H9 (cell line): Measurements from ENCODE around the gene RABGAP1L. TPM values are rescaled to one million over a fixed set of nuclear protein-coding genes. Genes with fewer than 3 reads are reported as not detected.

Source experiments
- DNase-seq: peaks from one replicate; pipeline ENCODE4 v3.0.0-alpha.2; 2017
- H2AFZ ChIP-seq: one replicate; pipeline ENCODE4 v1.6.1; 2013; ENCODE audit warnings: mild to moderate bottlenecking, low read length, control low read depth, moderate library complexity
- H2AK5ac ChIP-seq: 2 replicates; pipeline ENCODE4 v1.6.1; 2013; ENCODE audit warnings: low read length, control low read depth, mixed read lengths; ENCODE audit not compliant: insufficient read length
- H2BK120ac ChIP-seq: one replicate; pipeline ENCODE4 v1.6.1; 2013; ENCODE audit warnings: low read depth, mild to moderate bottlenecking, low read length, control low read depth, inconsistent platforms; ENCODE audit not compliant: poor library complexity, severe bottlenecking
- H2BK12ac ChIP-seq: 2 replicates; pipeline ENCODE4 v1.6.1; 2013; ENCODE audit warnings: low read length, control low read depth, mixed read lengths, low read depth; ENCODE audit not compliant: insufficient read length
- H2BK15ac ChIP-seq: 2 replicates; pipeline ENCODE4 v1.6.1; 2013; ENCODE audit warnings: low read depth, low read length, control low read depth
- H2BK20ac ChIP-seq: one replicate; pipeline ENCODE4 v1.6.1; 2013; ENCODE audit warnings: low read depth, mild to moderate bottlenecking, low read length, control low read depth, inconsistent platforms; ENCODE audit not compliant: poor library complexity, severe bottlenecking
- H2BK5ac ChIP-seq: 2 replicates; pipeline ENCODE4 v1.6.1; 2013; ENCODE audit warnings: low read length, control low read depth, mixed read lengths; ENCODE audit not compliant: insufficient read length
- H3K14ac ChIP-seq: 2 replicates; pipeline ENCODE4 v1.6.1; 2013; ENCODE audit warnings: low read length, control low read depth; ENCODE audit not compliant: insufficient read depth
- H3K18ac ChIP-seq: 2 replicates; pipeline ENCODE4 v1.6.1; 2013; ENCODE audit warnings: low read depth, mild to moderate bottlenecking, mixed read lengths, low read length, control low read depth; ENCODE audit not compliant: insufficient read length
- H3K23ac ChIP-seq: 2 replicates; pipeline ENCODE4 v1.6.1; 2013; ENCODE audit warnings: low read length, control low read depth, mixed read lengths, low read depth; ENCODE audit not compliant: insufficient read length
- H3K23me2 ChIP-seq: 2 replicates; pipeline ENCODE4 v1.6.1; 2013; ENCODE audit warnings: low read depth, mild to moderate bottlenecking, mixed read lengths, low read length, control low read depth; ENCODE audit not compliant: insufficient read length, poor library complexity, severe bottlenecking
- H3K27ac ChIP-seq: 2 replicates; pipeline ENCODE4 v1.5.1; 2013; ENCODE audit warnings: low read length, control low read depth, mixed read lengths, low read depth; ENCODE audit not compliant: insufficient read length
- H3K27me3 ChIP-seq: 2 replicates; pipeline ENCODE4 v1.6.1; 2013; ENCODE audit warnings: low read length, control low read depth, inconsistent platforms; ENCODE audit not compliant: insufficient read depth
- H3K4ac ChIP-seq: 2 replicates; pipeline ENCODE4 v1.6.1; 2013; ENCODE audit warnings: low read depth, mild to moderate bottlenecking, control low read depth, inconsistent platforms, low read length, moderate library complexity
- H3K4me1 ChIP-seq: 2 replicates; pipeline ENCODE4 v1.6.1; 2013; ENCODE audit warnings: low read length, control low read depth, inconsistent platforms; ENCODE audit not compliant: insufficient read depth
- H3K4me2 ChIP-seq: 2 replicates; pipeline ENCODE4 v1.6.1; 2013; ENCODE audit warnings: low read length, control low read depth, mixed read lengths; ENCODE audit not compliant: insufficient read length, insufficient read depth
- H3K56ac ChIP-seq: 2 replicates; pipeline ENCODE4 v1.6.1; 2013; ENCODE audit warnings: low read depth, mild to moderate bottlenecking, mixed read lengths, low read length, control low read depth; ENCODE audit not compliant: insufficient read length
- H3K79me1 ChIP-seq: 2 replicates; pipeline ENCODE4 v1.6.1; 2013; ENCODE audit warnings: low read depth, mild to moderate bottlenecking, moderate library complexity, low read length, control low read depth, inconsistent platforms; ENCODE audit not compliant: insufficient read depth, poor library complexity, severe bottlenecking
- H3K79me2 ChIP-seq: 2 replicates; pipeline ENCODE4 v1.6.1; 2013; ENCODE audit warnings: low read length, control low read depth, inconsistent platforms; ENCODE audit not compliant: insufficient read depth
- H3K9ac ChIP-seq: 2 replicates; pipeline ENCODE4 v1.6.1; 2013; ENCODE audit warnings: low read length, control low read depth, mixed read lengths; ENCODE audit not compliant: insufficient read length; ENCODE audit errors: extremely low read depth
- H3K9me3 ChIP-seq: one replicate; pipeline ENCODE4 v1.6.1; 2013; ENCODE audit warnings: low read depth, low read length, inconsistent platforms; ENCODE audit not compliant: control insufficient read depth
- H3T11ph ChIP-seq: one replicate; pipeline ENCODE4 v1.6.1; 2013; ENCODE audit warnings: mild to moderate bottlenecking, low read length, control low read depth, inconsistent platforms
- H4K20me1 ChIP-seq: one replicate; pipeline ENCODE4 v1.6.1; 2013; ENCODE audit not compliant: control insufficient read depth, insufficient read length, insufficient read depth
- H4K5ac ChIP-seq: 2 replicates; pipeline ENCODE4 v1.6.1; 2013; ENCODE audit warnings: low read depth, mild to moderate bottlenecking, mixed read lengths, low read length, control low read depth; ENCODE audit not compliant: insufficient read length
- H4K8ac ChIP-seq: replicated peaks from 2 replicates; pipeline ENCODE4 v1.6.1; 2013; ENCODE audit warnings: low read length, control low read depth, mixed read lengths, low read depth; ENCODE audit not compliant: insufficient read length
- H4K91ac ChIP-seq: 2 replicates; pipeline ENCODE4 v1.6.1; 2013; ENCODE audit warnings: low read depth, mild to moderate bottlenecking, moderate library complexity, mixed read lengths, low read length, control low read depth; ENCODE audit not compliant: insufficient read length
- H3K27ac Mint-ChIP-seq, 3 experiments: 2 replicates in 2 of 3; 3 replicates in 1 of 3; pipeline ENCODE4 v1.8.0; 2020 to 2021; ENCODE audit warnings: mixed read lengths in 3 of 3, mild to moderate bottlenecking in 1 of 3, moderate library complexity in 1 of 3
- H3K27me3 Mint-ChIP-seq: 2 replicates; pipeline ENCODE4 v1.8.0; 2021; ENCODE audit warnings: low read depth, mild to moderate bottlenecking, moderate library complexity, mixed read lengths
- H3K36me3 Mint-ChIP-seq, 3 experiments: 2 replicates in 2 of 3; 3 replicates in 1 of 3; pipeline ENCODE4 v1.8.0; 2020 to 2021; ENCODE audit warnings: low read depth in 3 of 3, mixed read lengths in 3 of 3; ENCODE audit not compliant: insufficient read depth in 1 of 3
- H3K4me1 Mint-ChIP-seq, 2 experiments: 2 replicates each; pipeline ENCODE4 v1.8.0; 2020; ENCODE audit warnings: mixed read lengths in 2 of 2
- H3K4me3 Mint-ChIP-seq, 2 experiments: 2 replicates in 1 of 2; 3 replicates in 1 of 2; pipeline ENCODE4 v1.8.0; 2020 to 2021; ENCODE audit warnings: mild to moderate bottlenecking in 2 of 2, mixed read lengths in 2 of 2, moderate library complexity in 1 of 2
- H3K9me3 Mint-ChIP-seq, 2 experiments: 2 replicates in 1 of 2; 3 replicates in 1 of 2; pipeline ENCODE4 v1.8.0; 2020; ENCODE audit warnings: mild to moderate bottlenecking in 2 of 2, mixed read lengths in 2 of 2, moderate library complexity in 1 of 2
- WGBS: extraction: QIAGEN DNeasy Blood & Tissue Kit; methylation state at CpG from one replicate; pipeline ENCODE4 v1.1.7; 2013; ENCODE audit warnings: missing lambda C conversion rate, low lambda C conversion rate, mixed read lengths; ENCODE audit not compliant: insufficient read length; ENCODE audit errors: extremely low coverage; 5-methylcytosine and 5-hydroxymethylcytosine counted together
- total RNA-seq: library from RNA; stranded (reverse); gene quantifications from 2 replicates; pipeline ENCODE4 v1.2.1, GENCODE V29; 2021
- TF ChIP-seq, protein P1 (sequence below): fragments of 200-600 bp; sonication (generic); conservative IDR thresholded peaks from 3 replicates; pipeline ENCODE4 v1.8.0; 2021; ENCODE audit warnings: antibody characterized with exemption, mild to moderate bottlenecking

The RABGAP1L gene
- total RNA-seq, 1 experiment from 2014 or later: 147 TPM

DNA sequence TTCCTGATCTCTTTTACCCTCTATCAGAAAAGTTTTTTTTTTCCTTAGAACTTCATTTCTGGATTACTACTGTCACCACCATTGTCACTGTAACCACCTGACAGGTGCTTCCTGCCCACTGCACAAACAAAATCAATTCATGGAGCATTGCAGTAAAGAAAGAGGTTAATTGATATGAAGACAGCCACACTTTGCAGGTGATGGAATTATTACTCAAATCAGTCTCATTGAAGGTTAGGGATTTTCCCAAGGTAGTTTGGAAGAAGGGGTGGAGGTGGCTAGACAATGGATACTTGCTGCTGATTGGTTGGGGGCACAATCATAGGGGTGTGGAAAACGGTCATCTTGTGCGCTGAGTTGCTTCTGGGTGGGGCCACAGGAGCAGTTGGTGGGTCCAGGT is 609.6 kb downstream of the RABGAP1L start:
- Histone ChIP-seq H3K56ac (no peak overlapping the region), H2BK120ac (no peak overlapping the region), H4K20me1 (no peaks in the 10 kb centered on the region), H3K4me2 (no peak overlapping the region), H3T11ph (no peak overlapping the region), H4K8ac (no peak overlapping the region), H3K23ac (no peak overlapping the region), H2BK15ac (no peak overlapping the region), H2BK5ac (no peak overlapping the region), H3K79me2 (no peaks in the 10 kb centered on the region), H4K91ac (no peak overlapping the region), H3K18ac (no peak overlapping the region), H2BK12ac (no peak overlapping the region), H3K9ac (no peak overlapping the region), H3K23me2 (no peaks in the 10 kb centered on the region), H3K27ac (no peak overlapping the region), H3K4ac (no peak overlapping the region), H3K4me1 (no peaks in the 10 kb centered on the region; the same call in 1 of the 2 replicates), H3K14ac (no peak overlapping the region), H4K5ac (no peak overlapping the region), H2BK20ac (no peak overlapping the region), H3K9me3 (no peaks in the 10 kb centered on the region), H2AFZ (no peak overlapping the region), H2AK5ac (no peak overlapping the region), H3K79me1 (no peaks in the 10 kb centered on the region), H3K27me3 (no peaks in the 10 kb centered on the region)
- no peak for DNase-seq
- peak overlapping the region in 1 of 3 experiments; percentile 53; a peak in 2 of 7 replicates for H3K27ac Mint-ChIP-seq
- no peaks in the 10 kb centered on the region for H3K9me3 Mint-ChIP-seq
- no peak overlapping the region for H3K4me3 Mint-ChIP-seq
- H3K4me1 Mint-ChIP-seq: peaks cover 24 to 25% of the 10 kb centered on the region in 2 experiments
- TF ChIP-seq, protein P1, sequence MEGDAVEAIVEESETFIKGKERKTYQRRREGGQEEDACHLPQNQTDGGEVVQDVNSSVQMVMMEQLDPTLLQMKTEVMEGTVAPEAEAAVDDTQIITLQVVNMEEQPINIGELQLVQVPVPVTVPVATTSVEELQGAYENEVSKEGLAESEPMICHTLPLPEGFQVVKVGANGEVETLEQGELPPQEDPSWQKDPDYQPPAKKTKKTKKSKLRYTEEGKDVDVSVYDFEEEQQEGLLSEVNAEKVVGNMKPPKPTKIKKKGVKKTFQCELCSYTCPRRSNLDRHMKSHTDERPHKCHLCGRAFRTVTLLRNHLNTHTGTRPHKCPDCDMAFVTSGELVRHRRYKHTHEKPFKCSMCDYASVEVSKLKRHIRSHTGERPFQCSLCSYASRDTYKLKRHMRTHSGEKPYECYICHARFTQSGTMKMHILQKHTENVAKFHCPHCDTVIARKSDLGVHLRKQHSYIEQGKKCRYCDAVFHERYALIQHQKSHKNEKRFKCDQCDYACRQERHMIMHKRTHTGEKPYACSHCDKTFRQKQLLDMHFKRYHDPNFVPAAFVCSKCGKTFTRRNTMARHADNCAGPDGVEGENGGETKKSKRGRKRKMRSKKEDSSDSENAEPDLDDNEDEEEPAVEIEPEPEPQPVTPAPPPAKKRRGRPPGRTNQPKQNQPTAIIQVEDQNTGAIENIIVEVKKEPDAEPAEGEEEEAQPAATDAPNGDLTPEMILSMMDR: no peak
- no peaks in the 10 kb centered on the region; the same call in 1 of the 2 replicates for H3K27me3 Mint-ChIP-seq
- no peaks in the 10 kb centered on the region; a peak in 1 of 7 replicates for H3K36me3 Mint-ChIP-seq
- no CpG with 5 or more reads among the region's 2 CpGs for WGBS
